Right kidney (tissue), 1 donor: ENCODE measurements around the gene SGSM2.

Source experiments
- DNase-seq: peaks from one replicate; pipeline ENCODE4 v3.0.0-alpha.2; 2016

SGSM2 gene

DNA sequence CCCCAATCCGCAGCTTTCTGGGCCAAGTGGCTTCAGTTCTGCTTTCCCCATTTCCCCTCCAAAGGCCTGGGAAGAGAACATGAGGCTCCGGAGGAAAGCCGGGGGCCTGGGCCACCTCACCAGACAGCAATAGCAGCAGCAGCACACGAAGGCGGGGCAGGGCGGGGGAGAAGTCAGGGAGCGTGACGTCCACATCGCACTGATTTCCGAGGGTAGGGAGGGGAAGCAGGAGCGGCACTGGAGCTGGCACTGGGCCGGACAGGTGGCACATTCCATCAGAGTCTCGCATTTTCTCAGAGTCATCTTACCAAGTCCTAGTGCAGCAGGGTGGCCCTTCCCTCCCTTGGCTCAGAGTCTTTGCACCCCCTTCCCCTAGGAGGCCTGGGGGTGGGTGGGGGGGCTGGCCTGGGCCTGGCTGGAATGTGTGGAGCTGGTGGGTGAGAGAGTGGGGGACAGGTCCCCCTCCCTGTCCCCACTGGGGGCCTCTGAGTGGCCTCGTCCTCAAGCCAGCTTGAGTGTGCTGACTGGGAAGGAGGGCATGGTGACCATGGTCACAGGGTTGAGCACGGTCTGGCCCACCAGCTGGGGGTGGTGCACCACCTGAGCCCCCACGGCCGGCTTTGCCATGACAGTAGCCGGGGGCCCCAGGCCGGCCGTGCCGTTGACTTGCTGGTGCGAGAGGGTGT lies 49.2 kb downstream of the SGSM2 start:
- DNase-seq: no peak

- no peak for DNase-seq
Measured at GRCh38 chr17:2387086-2388019, 50.1 kb downstream of the SGSM2 start.

GRCh38 chr17:2388020-2388682 lies 50.9 kb downstream of the SGSM2 start:
- no peak for DNase-seq

GRCh38 chr17:2388683-2389055 lies 51.4 kb downstream of the SGSM2 start:
- no peak for DNase-seq

DNA sequence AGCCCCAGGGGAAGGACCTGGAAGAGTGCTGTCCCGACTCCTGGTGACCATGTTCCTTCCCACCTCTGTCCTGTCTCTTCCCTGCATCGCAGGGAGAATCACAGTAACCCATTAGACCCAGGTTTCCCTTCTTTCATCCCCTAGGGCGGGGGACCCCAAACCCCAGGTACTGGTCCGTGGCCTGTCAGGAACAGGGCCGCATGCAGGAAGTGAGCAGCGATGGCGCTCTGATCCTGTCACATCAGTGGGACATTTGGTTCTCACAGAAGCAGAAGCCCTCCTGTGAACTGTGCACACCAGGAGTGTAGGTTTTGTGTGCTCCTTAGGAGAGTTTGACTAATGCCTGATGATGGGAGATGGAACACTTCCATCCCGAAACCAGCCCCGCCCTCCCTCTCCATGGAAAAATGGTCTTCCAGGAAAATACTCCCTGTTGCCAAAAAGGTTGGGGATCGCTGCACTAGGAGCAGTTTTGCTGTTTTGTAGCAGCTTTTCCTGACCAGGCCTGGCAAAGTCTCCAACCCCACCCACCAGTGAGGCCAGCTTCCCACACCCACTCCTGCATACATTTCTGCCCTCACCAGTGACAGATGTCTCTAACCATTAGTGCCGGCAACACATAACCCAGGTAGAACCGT lies 53.0 kb downstream of the SGSM2 start:
- DNase-seq: no peak

DNA sequence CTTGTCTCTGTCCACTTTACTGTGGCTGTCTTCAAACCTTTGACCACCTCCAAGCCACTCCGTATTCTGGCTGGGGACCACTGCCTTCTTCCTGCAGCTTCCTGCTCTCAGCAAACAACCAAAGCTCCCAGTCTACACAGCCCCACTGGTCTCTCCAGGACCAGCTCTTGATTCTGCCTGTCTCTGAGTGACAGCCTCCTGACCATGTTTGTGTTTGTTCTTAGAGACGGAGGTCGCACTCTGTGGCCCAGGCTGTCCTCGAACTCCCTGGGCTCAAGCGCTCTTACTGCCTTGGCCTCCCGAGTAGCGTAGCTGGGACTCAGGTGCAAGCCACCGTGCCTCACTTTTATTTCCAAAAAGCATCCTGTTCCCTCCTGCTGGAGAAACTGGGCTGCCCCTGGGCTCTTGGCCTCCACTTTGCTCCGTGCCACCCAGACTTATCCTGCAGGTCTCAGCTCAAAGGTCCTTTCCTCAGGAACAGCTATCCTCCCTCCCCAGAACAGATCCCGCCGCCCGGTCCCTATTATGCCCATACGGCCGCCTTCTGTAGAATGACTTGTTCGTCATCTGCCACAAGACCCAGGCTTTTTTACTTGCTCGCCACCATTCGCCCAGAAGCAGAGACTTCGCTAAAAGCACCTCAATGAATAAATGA lies 54.4 kb downstream of the SGSM2 start:
- DNase-seq: no peak

GRCh38 chr17:2392252-2393173 lies 55.2 kb downstream of the SGSM2 start:
- DNase-seq: peak; percentile 91

- peak; percentile 96 for DNase-seq
Measured at GRCh38 chr17:2393174-2393953, 56.1 kb downstream of the SGSM2 start.

DNA sequence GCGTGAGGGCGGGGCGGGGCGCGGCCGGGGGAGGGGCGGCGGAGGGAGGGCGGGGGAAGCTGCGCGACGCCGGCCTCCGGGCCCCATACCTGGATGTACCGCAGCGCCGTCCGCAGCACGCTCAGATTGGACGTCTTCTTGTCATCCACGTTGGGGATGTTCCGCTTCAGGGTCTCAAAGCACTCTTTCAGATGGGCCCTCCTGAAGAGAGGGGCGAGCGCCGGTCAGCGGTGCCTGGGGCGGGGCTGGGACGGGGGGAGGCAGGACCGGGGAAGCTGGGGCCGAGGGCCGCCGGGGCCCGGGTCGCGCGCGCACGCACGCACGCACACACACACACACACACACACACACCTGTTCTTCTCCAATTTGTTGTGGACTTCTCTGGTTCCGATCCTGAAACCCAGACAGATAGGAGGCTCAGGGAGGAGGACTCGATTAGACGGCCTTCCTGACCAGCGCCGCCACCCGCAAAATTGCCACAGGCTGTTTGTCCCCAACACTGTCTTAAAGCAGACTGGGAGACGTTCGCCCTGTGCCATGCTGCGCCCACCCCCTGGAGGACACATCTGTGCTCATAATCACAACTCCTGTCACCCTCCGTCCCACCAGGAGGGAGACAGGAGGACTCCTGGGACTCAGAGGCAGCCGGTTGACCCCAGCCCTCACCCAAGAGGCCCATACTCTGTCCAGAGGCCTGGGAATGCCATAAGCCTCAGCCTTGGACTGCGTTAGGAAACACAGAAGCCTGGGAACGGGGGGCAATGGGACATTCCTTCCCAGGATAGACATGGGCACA lies 56.9 kb downstream of the SGSM2 start:
- DNase-seq: peak; percentile 33

DNA sequence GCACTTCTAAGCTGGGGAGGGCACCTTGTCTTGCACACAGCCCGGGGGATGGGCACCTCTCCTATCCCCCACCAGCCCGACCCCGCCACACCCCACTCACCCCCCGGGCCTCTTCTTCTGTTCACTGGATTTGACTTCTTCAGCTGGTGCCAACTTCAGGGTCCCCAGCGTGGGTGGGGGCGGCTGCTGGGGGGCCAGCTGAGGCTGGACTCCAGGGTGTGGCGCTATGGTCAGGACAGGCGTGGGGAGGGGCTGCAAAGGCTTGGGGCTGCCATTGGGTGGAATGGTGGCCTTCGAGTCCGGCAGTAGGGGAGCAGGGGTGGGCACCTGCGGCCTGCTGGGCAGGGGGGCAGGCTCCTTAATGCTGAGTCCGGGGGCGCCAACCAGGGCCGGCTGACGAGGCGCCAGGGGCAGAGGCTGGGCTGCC lies 57.5 kb downstream of the SGSM2 start:
- no peak for DNase-seq

- no peak for DNase-seq
Measured at GRCh38 chr17:2395258-2396181, 58.2 kb downstream of the SGSM2 start.

- DNase-seq: no peak
Measured at GRCh38 chr17:2396192-2396567, 58.9 kb downstream of the SGSM2 start.

DNA sequence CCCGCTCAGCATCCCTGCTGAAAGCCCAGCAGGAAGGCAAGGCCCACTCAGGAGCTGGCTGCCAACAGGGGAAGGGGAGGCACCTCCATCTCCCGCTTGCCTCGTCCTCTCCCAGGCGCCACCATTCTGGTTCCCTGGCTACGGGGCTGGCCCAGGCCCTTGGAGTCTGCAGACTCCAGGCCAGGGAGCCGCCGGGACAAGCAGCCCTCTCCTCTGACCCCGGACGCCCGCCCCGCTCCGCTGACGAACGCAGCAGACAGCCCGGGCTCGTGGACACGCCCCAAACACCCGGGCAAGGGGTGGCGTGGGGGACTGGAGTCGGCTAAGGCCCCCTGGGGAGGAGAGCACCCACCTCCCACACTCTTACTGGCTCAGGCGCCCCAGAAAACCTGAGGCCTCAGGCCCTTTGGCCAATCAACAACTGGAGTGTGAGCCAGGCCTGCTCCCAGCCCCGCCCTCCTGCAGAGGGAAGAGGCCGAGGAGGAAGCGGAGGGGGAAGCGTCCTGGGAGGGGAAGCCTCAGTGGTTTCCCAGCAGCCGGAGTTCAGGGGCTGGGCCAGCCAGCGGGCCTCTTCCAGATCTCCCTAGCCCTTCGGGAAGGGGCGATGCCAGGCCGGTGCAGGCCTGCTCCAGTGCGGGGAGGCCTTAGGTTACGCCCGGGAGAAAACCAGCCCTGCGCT lies 59.4 kb downstream of the SGSM2 start:
- DNase-seq: peak; percentile 92

DNA sequence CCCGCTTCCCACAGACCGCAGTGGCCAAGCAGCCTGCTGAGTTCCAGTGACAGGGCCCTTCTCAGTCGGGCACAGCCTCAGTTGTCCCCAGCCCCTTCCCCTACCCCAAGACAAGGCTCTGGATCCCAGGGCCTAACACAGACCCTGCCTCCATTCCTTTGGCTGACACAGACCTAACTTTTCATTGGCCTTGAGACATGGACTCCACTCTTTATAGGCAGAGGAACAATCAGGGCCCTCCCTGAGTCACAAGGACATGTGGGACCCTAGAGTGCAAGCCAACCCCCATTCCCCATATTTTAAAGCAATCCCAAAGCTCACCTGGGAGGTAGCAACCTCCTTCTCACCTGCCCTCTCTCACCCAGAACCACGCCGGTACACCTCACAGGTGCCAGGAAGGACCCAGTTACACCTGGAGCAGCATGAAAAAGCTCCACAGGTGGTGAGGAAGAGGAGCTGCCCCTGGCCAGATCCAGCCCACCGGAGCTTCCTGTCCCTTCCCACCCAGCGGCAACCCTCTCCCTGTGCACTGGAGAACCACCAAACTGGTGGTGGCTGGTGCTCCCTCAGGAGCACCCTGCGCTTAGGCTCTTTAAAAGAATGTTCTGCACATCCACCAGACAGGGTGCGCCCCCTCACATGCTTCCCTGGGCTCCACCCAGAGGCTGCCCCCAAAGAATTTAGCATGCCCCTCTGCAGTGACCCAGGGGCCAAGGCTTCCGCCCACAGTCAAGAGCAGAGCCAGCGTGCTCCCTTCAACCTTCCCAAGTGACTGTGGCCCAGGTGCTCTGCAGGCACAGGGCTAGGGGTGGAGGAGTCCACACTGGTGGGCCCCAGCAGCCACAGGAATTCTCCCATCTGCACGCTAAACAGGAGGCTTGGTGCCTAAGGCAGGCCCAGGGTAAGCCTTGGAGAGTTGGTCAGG lies 60.2 kb downstream of the SGSM2 start:
- DNase-seq: no peak

GRCh38 chr17:2398182-2398581 lies 60.9 kb downstream of the SGSM2 start:
- no peak for DNase-seq
